Tibial nerve (tissue), 4 donors: ENCODE results near the gene LOXL1. TPM values are rescaled to one million over a fixed set of nuclear protein-coding genes. Genes with fewer than 3 reads are reported as not detected.

Source experiments
- DNase-seq, 2 donors: peaks; one replicate each; pipeline ENCODE4 v3.0.0-alpha.2; 2019; ENCODE audit warnings: low spot score in 2 of 2
- H3K27ac ChIP-seq, 4 donors: fragments of 200-600 bp; sonication (generic) in 3 of 4; one replicate each; pipeline ENCODE4 v1.5.1; 2017 to 2019; ENCODE audit warnings: mild to moderate bottlenecking in 1 of 4
- H3K27me3 ChIP-seq, 2 donors: fragments of 200-600 bp; sonication (generic) in 1 of 2; one replicate each; pipeline versions ENCODE4 v1.5.1 to v1.6.0; 2017 to 2019
- H3K36me3 ChIP-seq, 3 donors: fragments of 200-600 bp; sonication (generic); one replicate each; pipeline ENCODE4 v1.5.1; 2018 to 2019
- H3K4me1 ChIP-seq, 4 donors: fragments of 200-600 bp; sonication (generic) in 3 of 4; one replicate each; pipeline ENCODE4 v1.5.1; 2017 to 2019
- H3K4me3 ChIP-seq, 4 donors: fragments of 200-600 bp; sonication (generic) in 3 of 4; one replicate each; pipeline ENCODE4 v1.5.1; 2017 to 2019; ENCODE audit warnings: mild to moderate bottlenecking in 1 of 4, moderate library complexity in 1 of 4
- H3K9me3 ChIP-seq, 4 donors: fragments of 200-600 bp; sonication (generic) in 3 of 4; one replicate each; pipeline ENCODE4 v1.5.1; 2017 to 2019
- EP300 ChIP-seq, 2 donors: sonication (generic); formaldehyde crosslinking; IDR thresholded peaks; one replicate each; pipeline ENCODE4 v1.6.1; 2017; ENCODE audit warnings: antibody characterized with exemption in 2 of 2, mild to moderate bottlenecking in 1 of 2
- POLR2A ChIP-seq, 2 donors: fragments of 450-650 bp; IDR thresholded peaks; one replicate each; pipeline ENCODE4 v1.6.1; 2017; ENCODE audit warnings: antibody characterized with exemption in 2 of 2, mild to moderate bottlenecking in 2 of 2, moderate library complexity in 2 of 2
- WGBS, 2 donors: methylation state at CpG; one replicate each; pipeline ENCODE4 v1.1.5; 2018; 5-methylcytosine and 5-hydroxymethylcytosine counted together
- total RNA-seq, 4 donors: library from RNA; depleted of rRNA; stranded (reverse); fragments of >200 nt; gene quantifications; one replicate each; pipeline ENCODE4 v1.1.0, GENCODE V29; 2016
- TF ChIP-seq, protein P1 (sequence below), 5 experiments: fragments of 200-600 bp in 3 of 5; fragments of 450-650 bp in 2 of 5; sonication (generic) in 3 of 5; IDR thresholded peaks; one replicate each; pipeline ENCODE4 v1.5.1; 2016 to 2019; ENCODE audit warnings: antibody characterized with exemption in 5 of 5, mild to moderate bottlenecking in 3 of 5, moderate library complexity in 2 of 5

The LOXL1 gene
- total RNA-seq, 4 donors from 2014 or later, result 21.6 to 29.1 (median 24.4) TPM

DNA sequence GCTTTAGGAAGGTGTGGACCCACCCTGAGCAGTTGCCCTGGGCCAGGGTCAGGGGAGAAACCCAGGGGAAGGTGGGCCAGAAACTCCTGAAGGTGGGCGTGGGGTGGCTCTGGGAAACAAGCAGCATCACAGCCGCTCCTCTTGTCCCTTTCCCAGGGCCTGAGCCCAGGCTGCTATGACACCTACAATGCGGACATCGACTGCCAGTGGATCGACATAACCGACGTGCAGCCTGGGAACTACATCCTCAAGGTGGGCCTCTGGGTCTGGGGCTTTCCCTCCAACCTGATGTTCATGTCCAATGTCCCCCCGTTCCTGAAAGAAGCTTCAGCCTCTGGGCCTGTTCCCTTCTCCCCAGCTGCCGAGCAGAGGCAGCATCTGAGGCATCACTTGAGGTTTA is 21.4 kb downstream of the LOXL1 start:
- 92 to 94% methylated on average over 5 to 9 of the region's 9 CpGs for WGBS, 2 donors
- Histone ChIP-seq H3K4me1 (peaks cover 0 to 30% (median 21%) of the 10 kb centered on the region in 4 donors), H3K27me3 (no peaks in the 10 kb centered on the region), H3K4me3 (no peak overlapping the region), H3K27ac (no peak overlapping the region), H3K9me3 (no peaks in the 10 kb centered on the region), H3K36me3 (peaks cover 0 to 13% (median 0%) of the 10 kb centered on the region in 3 donors)
- no peak for DNase-seq
- no peak for TF ChIP-seq EP300 (IDR thresholded peaks at IDR 0.05)
- no peak for TF ChIP-seq POLR2A (IDR thresholded peaks at IDR 0.05)
- TF ChIP-seq, protein P1, sequence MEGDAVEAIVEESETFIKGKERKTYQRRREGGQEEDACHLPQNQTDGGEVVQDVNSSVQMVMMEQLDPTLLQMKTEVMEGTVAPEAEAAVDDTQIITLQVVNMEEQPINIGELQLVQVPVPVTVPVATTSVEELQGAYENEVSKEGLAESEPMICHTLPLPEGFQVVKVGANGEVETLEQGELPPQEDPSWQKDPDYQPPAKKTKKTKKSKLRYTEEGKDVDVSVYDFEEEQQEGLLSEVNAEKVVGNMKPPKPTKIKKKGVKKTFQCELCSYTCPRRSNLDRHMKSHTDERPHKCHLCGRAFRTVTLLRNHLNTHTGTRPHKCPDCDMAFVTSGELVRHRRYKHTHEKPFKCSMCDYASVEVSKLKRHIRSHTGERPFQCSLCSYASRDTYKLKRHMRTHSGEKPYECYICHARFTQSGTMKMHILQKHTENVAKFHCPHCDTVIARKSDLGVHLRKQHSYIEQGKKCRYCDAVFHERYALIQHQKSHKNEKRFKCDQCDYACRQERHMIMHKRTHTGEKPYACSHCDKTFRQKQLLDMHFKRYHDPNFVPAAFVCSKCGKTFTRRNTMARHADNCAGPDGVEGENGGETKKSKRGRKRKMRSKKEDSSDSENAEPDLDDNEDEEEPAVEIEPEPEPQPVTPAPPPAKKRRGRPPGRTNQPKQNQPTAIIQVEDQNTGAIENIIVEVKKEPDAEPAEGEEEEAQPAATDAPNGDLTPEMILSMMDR (IDR thresholded peaks at IDR 0.05), result no peak

DNA sequence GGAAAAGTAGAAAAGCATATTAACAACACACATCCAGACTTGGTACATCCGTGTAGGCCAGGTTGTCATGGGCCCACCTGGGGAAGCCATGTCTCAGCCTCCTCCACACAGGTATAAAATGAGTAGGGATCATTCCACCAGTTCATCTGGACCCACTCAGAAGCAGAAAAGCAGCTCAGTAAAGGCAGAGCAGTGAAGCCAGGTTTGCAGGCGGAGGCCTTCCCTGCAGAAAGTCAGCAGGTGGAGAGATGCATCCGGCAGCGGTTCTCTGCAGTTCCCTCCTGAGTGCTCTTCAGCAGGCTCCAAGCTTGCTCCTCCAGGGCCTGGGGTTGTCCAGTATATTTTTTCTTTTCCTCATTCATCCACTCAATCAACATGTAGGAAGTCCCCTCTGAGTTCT is 22.1 kb downstream of the LOXL1 start:
- Histone ChIP-seq H3K27ac (no peak overlapping the region), H3K9me3 (no peaks in the 10 kb centered on the region), H3K4me3 (no peak overlapping the region), H3K36me3 (peaks cover 0 to 13% (median 0%) of the 10 kb centered on the region in 3 donors), H3K27me3 (no peaks in the 10 kb centered on the region), H3K4me1 (peaks cover 0 to 36% (median 23%) of the 10 kb centered on the region in 4 donors)
- 92 to 96% methylated on average over 4 of the region's 4 CpGs for WGBS, 2 donors
- TF ChIP-seq, protein P1 (IDR thresholded peaks at IDR 0.05), result no peak
- TF ChIP-seq EP300 (IDR thresholded peaks at IDR 0.05) (no peak), POLR2A (IDR thresholded peaks at IDR 0.05) (no peak)
- DNase-seq, result no peak

DNA sequence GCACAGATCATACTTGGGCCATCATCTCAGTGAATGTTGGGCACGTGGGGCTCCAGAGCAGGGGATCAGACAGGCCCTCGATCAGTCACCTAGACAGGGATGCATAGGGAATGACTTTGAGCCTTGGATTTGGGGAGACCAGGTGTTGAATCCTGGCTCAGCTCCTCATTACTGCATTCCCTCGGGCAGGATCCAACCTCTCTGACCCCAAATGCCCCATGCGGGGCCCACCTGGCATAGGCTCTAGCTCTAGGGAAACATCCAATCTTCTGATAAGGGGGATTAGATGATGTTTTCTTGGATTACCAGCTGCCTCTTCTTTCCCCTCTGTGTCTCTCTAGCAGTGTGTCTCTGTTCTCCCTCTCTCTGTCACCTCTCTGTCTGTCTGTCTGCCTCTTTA is 22.7 kb downstream of the LOXL1 start:
- Histone ChIP-seq H3K4me1 (peaks cover 0 to 41% (median 23%) of the 10 kb centered on the region in 4 donors), H3K4me3 (no peak overlapping the region), H3K27me3 (no peaks in the 10 kb centered on the region), H3K27ac (no peak overlapping the region), H3K9me3 (no peaks in the 10 kb centered on the region), H3K36me3 (peaks cover 0 to 13% (median 0%) of the 10 kb centered on the region in 3 donors)
- TF ChIP-seq, protein P1 (IDR thresholded peaks at IDR 0.05), result no peak
- no peak for TF ChIP-seq POLR2A (IDR thresholded peaks at IDR 0.05)
- TF ChIP-seq EP300 (IDR thresholded peaks at IDR 0.05), result no peak
- WGBS, 2 donors, result 74 to 76% methylated on average over 4 of the region's 4 CpGs
- DNase-seq, result no peak

DNA sequence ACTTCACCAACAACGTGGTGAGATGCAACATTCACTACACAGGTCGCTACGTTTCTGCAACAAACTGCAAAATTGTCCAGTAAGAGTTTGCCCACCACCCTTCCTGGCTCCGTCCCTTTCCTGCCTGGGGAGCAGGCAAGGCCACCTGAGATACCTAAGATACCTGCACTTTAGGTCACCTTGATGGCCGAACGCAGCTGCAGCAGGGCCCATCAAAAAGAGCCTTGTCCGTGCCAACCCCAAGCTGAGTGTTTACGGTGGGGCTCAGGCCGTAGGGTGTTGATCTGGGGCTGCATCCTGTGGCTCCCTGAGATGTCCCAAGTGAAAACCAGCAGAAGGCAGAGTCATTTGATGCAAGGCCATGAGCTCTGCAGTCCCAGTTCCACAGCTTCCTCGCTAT is 23.2 kb downstream of the LOXL1 start:
- WGBS, 2 donors, result 92 to 94% methylated on average over 10 of the region's 10 CpGs
- no peak overlapping the region for H3K4me3 ChIP-seq
- H3K36me3 ChIP-seq, result peaks cover 0 to 13% (median 0%) of the 10 kb centered on the region in 3 donors
- no peak overlapping the region for H3K27ac ChIP-seq
- H3K4me1 ChIP-seq, result peaks cover 0 to 44% (median 23%) of the 10 kb centered on the region in 4 donors
- no peaks in the 10 kb centered on the region for H3K27me3 ChIP-seq
- TF ChIP-seq POLR2A (IDR thresholded peaks at IDR 0.05), result no peak
- TF ChIP-seq, protein P1 (IDR thresholded peaks at IDR 0.05), result no peak
- TF ChIP-seq EP300 (IDR thresholded peaks at IDR 0.05), result no peak
- H3K9me3 ChIP-seq, result no peaks in the 10 kb centered on the region
- no peak for DNase-seq

DNA sequence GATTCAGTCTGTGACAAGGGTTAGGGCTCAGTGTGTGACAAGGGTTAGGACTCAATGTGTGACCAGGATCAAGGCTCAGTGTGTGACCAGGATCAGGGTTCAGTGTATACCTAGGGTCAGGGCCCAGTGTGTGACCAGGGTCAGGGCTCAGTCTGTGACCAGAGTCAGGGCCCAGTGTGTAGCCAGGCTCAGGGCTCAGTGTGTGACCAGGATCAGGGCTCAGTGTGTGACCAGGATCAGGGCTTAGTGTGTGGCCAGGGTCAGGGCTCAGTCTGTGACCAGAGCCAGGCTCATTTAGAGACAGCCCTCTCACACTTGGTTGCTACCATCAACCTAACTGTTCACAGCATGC is 24.2 kb downstream of the LOXL1 start:
- DNase-seq, result no peak
- H3K9me3 ChIP-seq, result no peaks in the 10 kb centered on the region
- no peak overlapping the region for H3K4me3 ChIP-seq
- TF ChIP-seq, protein P1 (IDR thresholded peaks at IDR 0.05), result no peak
- TF ChIP-seq EP300 (IDR thresholded peaks at IDR 0.05) (no peak), POLR2A (IDR thresholded peaks at IDR 0.05) (no peak)
- peaks cover 0 to 13% (median 0%) of the 10 kb centered on the region in 3 donors for H3K36me3 ChIP-seq
- H3K27ac ChIP-seq, result peak overlapping the region; percentile 81 to 99 (median 89)
- peaks cover 0 to 44% (median 23%) of the 10 kb centered on the region in 4 donors for H3K4me1 ChIP-seq
- no peaks in the 10 kb centered on the region for H3K27me3 ChIP-seq
